Natural killer cell (primary cell): Measurements from ENCODE around the gene MAP3K20. TPM values are rescaled to one million over a fixed set of nuclear protein-coding genes. Genes with fewer than 3 reads are reported as not detected.
"Not testable (repeated sequence)": the region's sequence is repeated elsewhere in the genome, so short reads cannot be mapped to it uniquely, and the experiment has no call there.

ENCODE experiments used
- ATAC-seq, 3 donors: fragments of 150-1000 bp in 2 of 3; fragments of 200-7000 bp in 1 of 3; cut with Tn5 transposase; 1 replicate in 1 of 3; 2 replicates in 2 of 3; pipeline ENCODE4 v1.10.0; 2021; ENCODE audit warnings: mild to moderate bottlenecking in 2 of 3, moderate library complexity in 2 of 3
- DNase-seq, 2 donors: peaks; one replicate each; pipeline versions ENCODE4 v3.0.0 to v3.0.0-alpha.2; 2013 to 2021; ENCODE audit warnings: mixed read lengths in 1 of 2
- H3K27ac ChIP-seq: one replicate; pipeline ENCODE4 v1.5.1; 2013; ENCODE audit warnings: mild to moderate bottlenecking, low read length
- H3K27me3 ChIP-seq: one replicate; pipeline ENCODE4 v1.6.1; 2013; ENCODE audit warnings: low read length; ENCODE audit not compliant: control insufficient read depth, insufficient read depth
- H3K36me3 ChIP-seq: one replicate; pipeline ENCODE4 v1.6.1; 2013; ENCODE audit warnings: low read length; ENCODE audit not compliant: control insufficient read depth, insufficient read depth
- H3K4me1 ChIP-seq: one replicate; pipeline ENCODE4 v1.6.1; 2013; ENCODE audit warnings: low read length; ENCODE audit not compliant: control insufficient read depth, insufficient read depth
- H3K4me3 ChIP-seq: one replicate; pipeline ENCODE4 v1.5.1; 2013; ENCODE audit warnings: low read length
- H3K9me3 ChIP-seq: one replicate; pipeline ENCODE4 v1.6.1; 2013; ENCODE audit warnings: low read length; ENCODE audit not compliant: control insufficient read depth, insufficient read depth
- H3K27ac Mint-ChIP-seq, 2 donors: one replicate each; pipeline ENCODE4 v1.8.0; 2022; ENCODE audit warnings: mild to moderate bottlenecking in 2 of 2, mixed read lengths in 2 of 2, moderate library complexity in 1 of 2
- H3K27me3 Mint-ChIP-seq, 2 donors: one replicate each; pipeline ENCODE4 v1.8.0; 2022; ENCODE audit warnings: low read depth in 2 of 2, mixed read lengths in 2 of 2
- H3K36me3 Mint-ChIP-seq: one replicate; pipeline ENCODE4 v1.8.0; 2022; ENCODE audit warnings: mixed read lengths
- H3K4me1 Mint-ChIP-seq, 2 donors: one replicate each; pipeline ENCODE4 v1.8.0; 2022; ENCODE audit warnings: mixed read lengths in 2 of 2
- H3K4me3 Mint-ChIP-seq: one replicate; pipeline ENCODE4 v1.8.0; 2022; ENCODE audit warnings: mild to moderate bottlenecking, moderate library complexity, mixed read lengths
- H3K9me3 Mint-ChIP-seq, 2 donors: one replicate each; pipeline ENCODE4 v1.8.0; 2022; ENCODE audit warnings: mixed read lengths in 2 of 2
- WGBS: methylation state at CpG from one replicate; pipeline ENCODE4 v1.1.7; 2013; ENCODE audit warnings: missing lambda C conversion rate; ENCODE audit not compliant: insufficient coverage; 5-methylcytosine and 5-hydroxymethylcytosine counted together
- intact Hi-C: fragments of 100-400 bp; cut with micrococcal nuclease; formaldehyde crosslinking; loops from one replicate; pipeline ENCODE4 v1.14.2; 2022
- total RNA-seq, 4 donors: library from RNA; stranded (reverse); fragments of 120-200 nt in 1 of 4; gene quantifications; one replicate each; pipeline versions ENCODE4 v1.2.3 to v1.2.4, GENCODE V29; 2013 to 2022
- TF ChIP-seq, protein P1 (sequence below): fragments of 200-600 bp; IDR thresholded peaks from one replicate; pipeline ENCODE4 v1.8.0; 2022; ENCODE audit warnings: antibody characterized with exemption

The MAP3K20 gene
- total RNA-seq, 3 donors from 2014 or later (not counting 1 experiment from before 2014, with no cell fraction given): 1.6 to 3.0 (median 2.5) TPM

- Histone ChIP-seq H3K9me3 (no peaks in the 10 kb centered on the region), H3K27me3 (no peaks in the 10 kb centered on the region), H3K36me3 (no peaks in the 10 kb centered on the region), H3K27ac (no peak overlapping the region), H3K4me1 (no peaks in the 10 kb centered on the region), H3K4me3 (no peak overlapping the region)
- Mint-ChIP-seq H3K27ac (no peak overlapping the region), H3K4me3 (no peak overlapping the region), H3K4me1 (no peaks in the 10 kb centered on the region), H3K36me3 (no peaks in the 10 kb centered on the region), H3K9me3 (no peaks in the 10 kb centered on the region), H3K27me3 (peaks cover 2 to 8% of the 10 kb centered on the region in 2 donors)
- no peak for DNase-seq
- WGBS: 75% methylated on average over 3 of the region's 3 CpGs
- TF ChIP-seq, protein P1, sequence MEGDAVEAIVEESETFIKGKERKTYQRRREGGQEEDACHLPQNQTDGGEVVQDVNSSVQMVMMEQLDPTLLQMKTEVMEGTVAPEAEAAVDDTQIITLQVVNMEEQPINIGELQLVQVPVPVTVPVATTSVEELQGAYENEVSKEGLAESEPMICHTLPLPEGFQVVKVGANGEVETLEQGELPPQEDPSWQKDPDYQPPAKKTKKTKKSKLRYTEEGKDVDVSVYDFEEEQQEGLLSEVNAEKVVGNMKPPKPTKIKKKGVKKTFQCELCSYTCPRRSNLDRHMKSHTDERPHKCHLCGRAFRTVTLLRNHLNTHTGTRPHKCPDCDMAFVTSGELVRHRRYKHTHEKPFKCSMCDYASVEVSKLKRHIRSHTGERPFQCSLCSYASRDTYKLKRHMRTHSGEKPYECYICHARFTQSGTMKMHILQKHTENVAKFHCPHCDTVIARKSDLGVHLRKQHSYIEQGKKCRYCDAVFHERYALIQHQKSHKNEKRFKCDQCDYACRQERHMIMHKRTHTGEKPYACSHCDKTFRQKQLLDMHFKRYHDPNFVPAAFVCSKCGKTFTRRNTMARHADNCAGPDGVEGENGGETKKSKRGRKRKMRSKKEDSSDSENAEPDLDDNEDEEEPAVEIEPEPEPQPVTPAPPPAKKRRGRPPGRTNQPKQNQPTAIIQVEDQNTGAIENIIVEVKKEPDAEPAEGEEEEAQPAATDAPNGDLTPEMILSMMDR: no peak
- intact Hi-C loops: no loop called here
- no peak for ATAC-seq
Observed at GRCh38 chr2:173272849-173273248, 197.2 kb downstream of the MAP3K20 start.

- TF ChIP-seq, protein P1: no peak
- H3K36me3 Mint-ChIP-seq: no peaks in the 10 kb centered on the region
- no peaks in the 10 kb centered on the region for H3K36me3 ChIP-seq
- H3K4me3 ChIP-seq: no peak overlapping the region
- H3K27ac Mint-ChIP-seq: no peak overlapping the region
- no peak overlapping the region for H3K4me3 Mint-ChIP-seq
- no peaks in the 10 kb centered on the region for H3K27me3 ChIP-seq
- DNase-seq (no peak), ATAC-seq (no peak)
- H3K9me3 ChIP-seq: no peaks in the 10 kb centered on the region
- 100% methylated on average over 1 of the region's 3 CpGs for WGBS
- intact Hi-C loops: no loop called here
- H3K4me1 ChIP-seq: no peaks in the 10 kb centered on the region
- H3K27me3 Mint-ChIP-seq: peaks cover 2 to 8% of the 10 kb centered on the region in 2 donors
- no peaks in the 10 kb centered on the region for H3K9me3 Mint-ChIP-seq
- no peaks in the 10 kb centered on the region for H3K4me1 Mint-ChIP-seq
- no peak overlapping the region for H3K27ac ChIP-seq
Observed at GRCh38 chr2:173278794-173279526, 203.3 kb downstream of the MAP3K20 start.

DNA sequence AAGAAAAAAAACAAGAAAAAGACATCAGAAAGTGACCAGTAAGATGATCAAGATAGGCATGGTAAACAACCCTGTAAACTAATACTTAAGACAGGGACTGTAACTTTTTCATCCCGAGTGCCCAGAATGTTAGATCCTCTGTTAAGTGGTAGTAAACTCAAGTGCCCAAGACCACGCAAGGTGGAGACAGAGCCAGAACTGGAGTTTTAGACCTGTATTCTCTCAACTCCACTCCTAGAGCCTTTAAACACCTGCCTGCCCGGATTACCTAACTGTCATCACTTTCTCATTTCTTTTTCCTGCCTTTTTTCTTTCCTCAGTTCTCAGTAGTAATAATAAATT, 203.9 kb downstream of the MAP3K20 start:
- 73% methylated on average over 3 of the region's 3 CpGs for WGBS
- intact Hi-C loops: no loop called here
- Mint-ChIP-seq H3K4me1 (no peaks in the 10 kb centered on the region), H3K27me3 (peaks cover 2 to 8% of the 10 kb centered on the region in 2 donors), H3K36me3 (no peaks in the 10 kb centered on the region), H3K4me3 (no peak overlapping the region), H3K27ac (no peak overlapping the region), H3K9me3 (no peaks in the 10 kb centered on the region)
- Histone ChIP-seq H3K4me1 (no peaks in the 10 kb centered on the region), H3K36me3 (no peaks in the 10 kb centered on the region), H3K4me3 (no peak overlapping the region), H3K27me3 (no peaks in the 10 kb centered on the region), H3K9me3 (no peaks in the 10 kb centered on the region), H3K27ac (no peak overlapping the region)
- TF ChIP-seq, protein P1: no peak
- no peak for ATAC-seq
- DNase-seq: no peak

GRCh38 chr2:173280853-173281252, 205.2 kb downstream of the MAP3K20 start:
- ATAC-seq (no peak), DNase-seq (no peak)
- no peaks in the 10 kb centered on the region for H3K4me1 ChIP-seq
- WGBS: 79% methylated on average over 10 of the region's 11 CpGs
- H3K4me1 Mint-ChIP-seq: no peaks in the 10 kb centered on the region
- no peaks in the 10 kb centered on the region for H3K36me3 ChIP-seq
- no peak overlapping the region for H3K4me3 ChIP-seq
- H3K4me3 Mint-ChIP-seq: no peak overlapping the region
- H3K9me3 ChIP-seq: no peaks in the 10 kb centered on the region
- TF ChIP-seq, protein P1: no peak
- intact Hi-C loops: no loop called here
- H3K27ac ChIP-seq: no peak overlapping the region
- peaks cover 2 to 8% of the 10 kb centered on the region in 2 donors for H3K27me3 Mint-ChIP-seq
- no peak overlapping the region for H3K27ac Mint-ChIP-seq
- no peaks in the 10 kb centered on the region for H3K27me3 ChIP-seq
- H3K9me3 Mint-ChIP-seq: no peaks in the 10 kb centered on the region
- H3K36me3 Mint-ChIP-seq: no peaks in the 10 kb centered on the region

- H3K4me1 Mint-ChIP-seq, H3K9me3 ChIP-seq, H3K27me3 ChIP-seq, H3K27ac Mint-ChIP-seq, H3K4me3 Mint-ChIP-seq, H3K4me3 ChIP-seq, H3K4me1 ChIP-seq, H3K36me3 ChIP-seq, DNase-seq, H3K27me3 Mint-ChIP-seq, H3K27ac ChIP-seq, H3K9me3 Mint-ChIP-seq, ATAC-seq, H3K36me3 Mint-ChIP-seq, intact Hi-C loops: not testable (repeated sequence)
- WGBS: 93% methylated on average over 8 of the region's 8 CpGs
Observed at GRCh38 chr2:173281898-173282297, 206.3 kb downstream of the MAP3K20 start.
